CD8-positive, alpha-beta memory T cell (primary cell): ENCODE data around the gene ITPA. TPM values are rescaled to one million over a fixed set of nuclear protein-coding genes. Genes with fewer than 3 reads are reported as not detected.
A peak's percentile ranks its signal among the peaks of the same experiment; 100 is the strongest.

Experiments
- CTCF ChIA-PET: fragments of 350-600 bp; sonication (Branson Sonifier 250); formaldehyde crosslinking; loops from one replicate; lab custom pipeline; 2021; ENCODE audit warnings: antibody characterized with exemption; lab: Charles Lee
- POLR2A ChIA-PET: fragments of 350-600 bp; sonication (Branson Sonifier 250); formaldehyde crosslinking; loops from one replicate; lab custom pipeline; 2021; ENCODE audit warnings: antibody characterized with exemption; lab: Charles Lee
- DNase-seq, 5 donors: peaks; one replicate each; pipeline versions ENCODE4 v3.0.0 to v3.0.0-alpha.2; 2020 to 2022; ENCODE audit warnings: mixed read lengths in 1 of 5
- H3K27ac ChIP-seq: one replicate; pipeline ENCODE4 v1.7.0; 2013; ENCODE audit warnings: low read depth, mild to moderate bottlenecking, low read length, moderate library complexity
- H3K27me3 ChIP-seq: 2 replicates; pipeline ENCODE4 v1.7.0; 2013; ENCODE audit warnings: low read length, mild to moderate bottlenecking; ENCODE audit not compliant: insufficient read depth, poor library complexity, severe bottlenecking
- H3K36me3 ChIP-seq: 2 replicates; pipeline ENCODE4 v1.7.0; 2013; ENCODE audit warnings: mild to moderate bottlenecking, low read length, moderate library complexity; ENCODE audit not compliant: insufficient read depth
- H3K4me1 ChIP-seq: 2 replicates; pipeline ENCODE4 v1.7.0; 2013; ENCODE audit warnings: mild to moderate bottlenecking, low read length, moderate library complexity; ENCODE audit not compliant: insufficient read depth
- H3K4me3 ChIP-seq: 2 replicates; pipeline ENCODE4 v1.7.0; 2013; ENCODE audit warnings: mild to moderate bottlenecking, low read length
- H3K9me3 ChIP-seq: 2 replicates; pipeline ENCODE4 v1.7.0; 2013; ENCODE audit warnings: mild to moderate bottlenecking, low read length
- H3K27ac Mint-ChIP-seq, 8 donors: one replicate each; pipeline ENCODE4 v1.8.0; 2020 to 2021; ENCODE audit warnings: mixed read lengths in 8 of 8, mild to moderate bottlenecking in 6 of 8, inconsistent platforms in 3 of 8, moderate library complexity in 3 of 8
- H3K27me3 Mint-ChIP-seq, 2 donors: one replicate each; pipeline ENCODE4 v1.8.0; 2020 to 2021; ENCODE audit warnings: mixed read lengths in 2 of 2, mild to moderate bottlenecking in 1 of 2, moderate library complexity in 1 of 2
- H3K36me3 Mint-ChIP-seq, 3 donors: one replicate each; pipeline ENCODE4 v1.8.0; 2020 to 2021; ENCODE audit warnings: mixed read lengths in 3 of 3, inconsistent platforms in 1 of 3, mild to moderate bottlenecking in 1 of 3
- H3K4me1 Mint-ChIP-seq, 3 donors: one replicate each; pipeline ENCODE4 v1.8.0; 2020 to 2021; ENCODE audit warnings: mixed read lengths in 3 of 3, inconsistent platforms in 1 of 3, mild to moderate bottlenecking in 1 of 3
- H3K4me3 Mint-ChIP-seq, 7 donors: one replicate each; pipeline ENCODE4 v1.8.0; 2020 to 2021; ENCODE audit warnings: mixed read lengths in 7 of 7, mild to moderate bottlenecking in 6 of 7, moderate library complexity in 4 of 7, inconsistent platforms in 2 of 7
- H3K9me3 Mint-ChIP-seq, 5 donors: one replicate each; pipeline ENCODE4 v1.8.0; 2020 to 2022; ENCODE audit warnings: mixed read lengths in 5 of 5, mild to moderate bottlenecking in 3 of 5, moderate library complexity in 2 of 5, inconsistent platforms in 1 of 5
- polyA plus RNA-seq: library from polyadenylated mRNA; unstranded; fragments of 300-500 nt; fragmentation: Illumina TruSeq; gene quantifications from one replicate; pipeline ENCODE4 v1.2.3, GENCODE V29; 2021
- total RNA-seq, 2 experiments: library from RNA; stranded (reverse); gene quantifications; one replicate each; pipeline ENCODE4 v1.2.3, GENCODE V29; 2021

ITPA gene
- total and polyA plus RNA-seq, 3 experiments from 2014 or later: 60.8 to 98.2 (median 90.4) TPM

GRCh38 chr20:3231116-3231515 is 21.8 kb downstream of the ITPA start:
- H3K27ac Mint-ChIP-seq: no peak overlapping the region
- no peak overlapping the region for H3K4me3 Mint-ChIP-seq
- no peak for DNase-seq
- peaks cover 7 to 15% of the 10 kb centered on the region in 2 donors for H3K27me3 Mint-ChIP-seq
- peaks cover 7% of the 10 kb centered on the region for H3K27me3 ChIP-seq
- peaks cover 0 to 8% (median 0%) of the 10 kb centered on the region in 3 donors for H3K36me3 Mint-ChIP-seq
- H3K4me1 ChIP-seq: no peaks in the 10 kb centered on the region
- POLR2A ChIA-PET: no interaction called here
- H3K36me3 ChIP-seq: no peaks in the 10 kb centered on the region
- H3K9me3 ChIP-seq: no peaks in the 10 kb centered on the region
- no peaks in the 10 kb centered on the region for H3K9me3 Mint-ChIP-seq
- CTCF ChIA-PET: no interaction called here
- H3K4me1 Mint-ChIP-seq: no peaks in the 10 kb centered on the region
- H3K27ac ChIP-seq: no peak overlapping the region
- no peak overlapping the region for H3K4me3 ChIP-seq

GRCh38 chr20:3231889-3232588 is 22.7 kb downstream of the ITPA start:
- Mint-ChIP-seq H3K36me3 (peaks cover 0 to 2% (median 0%) of the 10 kb centered on the region in 3 donors), H3K27me3 (peaks cover 13 to 23% of the 10 kb centered on the region in 2 donors), H3K4me1 (no peaks in the 10 kb centered on the region), H3K9me3 (no peaks in the 10 kb centered on the region), H3K4me3 (no peak overlapping the region), H3K27ac (no peak overlapping the region)
- CTCF ChIA-PET: no interaction called here
- H3K36me3 ChIP-seq: no peaks in the 10 kb centered on the region
- no peak for DNase-seq
- no peak overlapping the region for H3K27ac ChIP-seq
- peaks cover 9% of the 10 kb centered on the region for H3K27me3 ChIP-seq
- H3K9me3 ChIP-seq: no peaks in the 10 kb centered on the region
- no peaks in the 10 kb centered on the region for H3K4me1 ChIP-seq
- no peak overlapping the region for H3K4me3 ChIP-seq
- POLR2A ChIA-PET: no interaction called here

GRCh38 chr20:3233131-3233990 is 24.1 kb downstream of the ITPA start:
- no peaks in the 10 kb centered on the region for H3K36me3 Mint-ChIP-seq
- no peak overlapping the region for H3K27ac Mint-ChIP-seq
- POLR2A ChIA-PET: no interaction called here
- DNase-seq: no peak
- Histone ChIP-seq H3K9me3 (no peaks in the 10 kb centered on the region), H3K36me3 (no peaks in the 10 kb centered on the region), H3K4me1 (peaks cover 8% of the 10 kb centered on the region), H3K27me3 (peaks cover 18% of the 10 kb centered on the region), H3K4me3 (no peak overlapping the region), H3K27ac (no peak overlapping the region)
- CTCF ChIA-PET: no interaction called here
- no peak overlapping the region for H3K4me3 Mint-ChIP-seq
- peaks cover 2 to 7% (median 4%) of the 10 kb centered on the region in 3 donors for H3K4me1 Mint-ChIP-seq
- peaks cover 17 to 30% of the 10 kb centered on the region in 2 donors for H3K27me3 Mint-ChIP-seq
- H3K9me3 Mint-ChIP-seq: no peaks in the 10 kb centered on the region

- Mint-ChIP-seq H3K36me3 (no peaks in the 10 kb centered on the region), H3K27me3 (peaks cover 17 to 30% of the 10 kb centered on the region in 2 donors), H3K9me3 (no peaks in the 10 kb centered on the region), H3K4me1 (peaks cover 2 to 7% (median 4%) of the 10 kb centered on the region in 3 donors), H3K4me3 (no peak overlapping the region), H3K27ac (no peak overlapping the region)
- Histone ChIP-seq H3K27me3 (peaks cover 18% of the 10 kb centered on the region), H3K27ac (no peak overlapping the region), H3K4me3 (no peak overlapping the region), H3K36me3 (no peaks in the 10 kb centered on the region), H3K4me1 (peaks cover 8% of the 10 kb centered on the region), H3K9me3 (no peaks in the 10 kb centered on the region)
- no peak for DNase-seq
- POLR2A ChIA-PET: no interaction called here
- CTCF ChIA-PET: no interaction called here
Measured at GRCh38 chr20:3233991-3234498, 24.7 kb downstream of the ITPA start.

GRCh38 chr20:3235666-3236324 is 26.5 kb downstream of the ITPA start:
- DNase-seq: no peak
- no peak overlapping the region for H3K27ac ChIP-seq
- CTCF ChIA-PET: no interaction called here
- H3K4me1 Mint-ChIP-seq: peaks cover 7 to 15% (median 12%) of the 10 kb centered on the region in 3 donors
- H3K4me3 Mint-ChIP-seq: peak overlapping the region in 3 of 7 donors; percentile 27 to 75 (median 38)
- H3K9me3 Mint-ChIP-seq: no peaks in the 10 kb centered on the region
- H3K27ac Mint-ChIP-seq: peak overlapping the region in 1 of 8 donors; percentile 86
- no peak overlapping the region for H3K4me3 ChIP-seq
- no peaks in the 10 kb centered on the region for H3K36me3 ChIP-seq
- peaks cover 25 to 40% of the 10 kb centered on the region in 2 donors for H3K27me3 Mint-ChIP-seq
- H3K27me3 ChIP-seq: peaks cover 21% of the 10 kb centered on the region
- H3K9me3 ChIP-seq: no peaks in the 10 kb centered on the region
- POLR2A ChIA-PET: no interaction called here
- H3K4me1 ChIP-seq: peaks cover 12% of the 10 kb centered on the region
- H3K36me3 Mint-ChIP-seq: peaks cover 0 to 3% (median 0%) of the 10 kb centered on the region in 3 donors

- H3K4me3 Mint-ChIP-seq: peak overlapping the region; percentile 68 to 90 (median 81)
Measured at GRCh38 chr20:3237011-3237957, 28.0 kb downstream of the ITPA start.

More at GRCh38 chr20:3237011-3237957, 28.0 kb downstream of the ITPA start:
- H3K9me3 Mint-ChIP-seq: no peaks in the 10 kb centered on the region
- CTCF ChIA-PET: no interaction called here
- POLR2A ChIA-PET: no interaction called here
- Histone ChIP-seq H3K27me3 (peaks cover 21% of the 10 kb centered on the region), H3K4me3 (no peak overlapping the region), H3K4me1 (peaks cover 12% of the 10 kb centered on the region), H3K9me3 (no peaks in the 10 kb centered on the region), H3K36me3 (no peaks in the 10 kb centered on the region), H3K27ac (no peak overlapping the region)
- H3K27ac Mint-ChIP-seq: peak overlapping the region in 2 of 8 donors; percentile 7 to 27
- peaks cover 0 to 3% (median 0%) of the 10 kb centered on the region in 3 donors for H3K36me3 Mint-ChIP-seq
- DNase-seq: no peak
- peaks cover 28 to 45% of the 10 kb centered on the region in 2 donors for H3K27me3 Mint-ChIP-seq
- peaks cover 8 to 19% (median 12%) of the 10 kb centered on the region in 3 donors for H3K4me1 Mint-ChIP-seq
